Vagina (tissue), 2 donors: ENCODE measurements around the gene XPA. TPM values are rescaled to one million over a fixed set of nuclear protein-coding genes. Genes with fewer than 3 reads are reported as not detected.

ENCODE experiments used
- DNase-seq, 2 donors: peaks; one replicate each; pipeline ENCODE4 v3.0.0-alpha.2; 2017; ENCODE audit errors: extremely low spot score in 2 of 2
- H3K27ac ChIP-seq: fragments of 200-600 bp; sonication (generic); one replicate; pipeline ENCODE4 v1.5.1; 2019
- H3K27me3 ChIP-seq: fragments of 200-600 bp; sonication (generic); one replicate; pipeline ENCODE4 v1.5.1; 2019
- H3K36me3 ChIP-seq, 2 donors: fragments of 200-600 bp; sonication (generic); one replicate each; pipeline ENCODE4 v1.5.1; 2017 to 2019
- H3K4me1 ChIP-seq: fragments of 200-600 bp; sonication (generic); one replicate; pipeline ENCODE4 v1.5.1; 2019
- H3K4me3 ChIP-seq, 2 donors: fragments of 200-600 bp; sonication (generic); 1 replicate in 1 of 2; 2 replicates in 1 of 2; pipeline ENCODE4 v1.5.1; 2016 to 2019
- H3K9me3 ChIP-seq: fragments of 200-600 bp; sonication (generic); one replicate; pipeline ENCODE4 v1.5.1; 2019
- CTCF ChIP-seq, 3 experiments: fragments of 450-650 bp in 2 of 3; fragments of 200-600 bp in 1 of 3; sonication (generic) in 1 of 3; IDR thresholded peaks; one replicate each; pipeline ENCODE4 v1.5.1; 2017 to 2019; ENCODE audit warnings: antibody characterized with exemption in 3 of 3, mild to moderate bottlenecking in 2 of 3, moderate library complexity in 2 of 3
- POLR2A ChIP-seq, 2 donors: fragments of 450-650 bp; IDR thresholded peaks; one replicate each; pipeline ENCODE4 v1.6.1; 2017; ENCODE audit warnings: antibody characterized with exemption in 2 of 2, mild to moderate bottlenecking in 2 of 2, moderate library complexity in 2 of 2
- POLR2AphosphoS5 ChIP-seq, 2 donors: sonication (generic); formaldehyde crosslinking; IDR thresholded peaks; one replicate each; pipeline ENCODE4 v1.9.0; 2017; ENCODE audit warnings: antibody characterized with exemption in 2 of 2, mild to moderate bottlenecking in 2 of 2, low read depth in 1 of 2; ENCODE audit not compliant: insufficient read depth in 1 of 2
- intact Hi-C: fragments of 100-400 bp; cut with DNase I; formaldehyde crosslinking; loops from one replicate; pipeline ENCODE4 v1.15.1; 2023
- total RNA-seq: library from RNA; depleted of rRNA; stranded (reverse); fragments of >200 nt; gene quantifications from one replicate; pipeline ENCODE4 v1.2.3, GENCODE V29; 2016

Gene XPA
- total RNA-seq, 1 donor from 2014 or later, result 16.7 TPM

- Histone ChIP-seq H3K27ac (peak overlapping the region; percentile 20), H3K27me3 (no peaks in the 10 kb centered on the region), H3K36me3 (no peaks in the 10 kb centered on the region), H3K4me3 (peak overlapping the region; percentile 20 to 35), H3K4me1 (peaks cover 18% of the 10 kb centered on the region), H3K9me3 (peaks cover 3% of the 10 kb centered on the region)
- intact Hi-C loops, result no loop called here
- TF ChIP-seq CTCF (IDR thresholded peaks at IDR 0.05) (no peak), POLR2AphosphoS5 (IDR thresholded peaks at IDR 0.05; ENCODE audit: insufficient read depth in 1 of 2, low read depth in 1 of 2) (peak in 1 of 2 donors; percentile 47)
- DNase-seq, result no peak
Observed at GRCh38 chr9:97740848-97741821, 44.0 kb upstream of the XPA start.

DNA sequence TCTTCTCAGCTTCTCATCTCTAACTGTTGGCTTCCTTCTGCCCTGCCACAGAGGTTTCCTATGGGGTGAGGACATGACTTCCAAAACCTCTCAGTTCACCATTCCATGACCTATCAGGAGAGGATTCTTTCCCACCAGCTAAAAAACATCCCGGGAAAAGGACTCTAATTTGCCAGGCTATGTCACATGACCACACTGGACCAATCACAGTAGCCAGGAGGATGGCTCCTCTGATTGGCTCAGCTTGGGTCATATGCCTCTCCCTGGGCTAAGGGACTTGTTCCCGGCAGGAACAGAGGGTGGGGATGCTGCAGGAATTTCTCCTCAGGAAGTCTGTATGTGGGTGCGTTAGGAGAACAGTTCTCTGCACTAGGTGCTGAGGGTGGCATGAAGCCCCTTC is 40.3 kb upstream of the XPA start:
- no peak for DNase-seq
- TF ChIP-seq POLR2AphosphoS5 (IDR thresholded peaks at IDR 0.05; ENCODE audit: insufficient read depth in 1 of 2, low read depth in 1 of 2) (no peak), POLR2A (IDR thresholded peaks at IDR 0.05) (no peak), CTCF (IDR thresholded peaks at IDR 0.05) (no peak)
- H3K4me3 ChIP-seq, result no peak overlapping the region
- H3K27ac ChIP-seq, result no peak overlapping the region
- peaks cover 18% of the 10 kb centered on the region for H3K4me1 ChIP-seq
- H3K9me3 ChIP-seq, result no peaks in the 10 kb centered on the region
- no peaks in the 10 kb centered on the region for H3K27me3 ChIP-seq
- H3K36me3 ChIP-seq, result no peaks in the 10 kb centered on the region
- intact Hi-C loops, result no loop called here

GRCh38 chr9:97735070-97735600 is 38.0 kb upstream of the XPA start:
- Histone ChIP-seq H3K27me3 (no peaks in the 10 kb centered on the region), H3K36me3 (no peaks in the 10 kb centered on the region), H3K4me3 (no peak overlapping the region), H3K27ac (no peak overlapping the region), H3K4me1 (peaks cover 4% of the 10 kb centered on the region), H3K9me3 (no peaks in the 10 kb centered on the region)
- no peak for TF ChIP-seq POLR2AphosphoS5 (IDR thresholded peaks at IDR 0.05; ENCODE audit: insufficient read depth in 1 of 2, low read depth in 1 of 2)
- TF ChIP-seq CTCF (IDR thresholded peaks at IDR 0.05), result no peak
- TF ChIP-seq POLR2A (IDR thresholded peaks at IDR 0.05), result no peak
- DNase-seq, result no peak
- intact Hi-C loops, result no loop called here

GRCh38 chr9:97726716-97727115 is 29.6 kb upstream of the XPA start:
- Histone ChIP-seq H3K27ac (no peak overlapping the region), H3K27me3 (no peaks in the 10 kb centered on the region), H3K9me3 (no peaks in the 10 kb centered on the region), H3K36me3 (no peaks in the 10 kb centered on the region), H3K4me1 (no peaks in the 10 kb centered on the region), H3K4me3 (no peak overlapping the region)
- DNase-seq, result no peak
- intact Hi-C loops, result no loop called here
- TF ChIP-seq CTCF (IDR thresholded peaks at IDR 0.05) (no peak), POLR2A (IDR thresholded peaks at IDR 0.05) (no peak), POLR2AphosphoS5 (IDR thresholded peaks at IDR 0.05; ENCODE audit: insufficient read depth in 1 of 2, low read depth in 1 of 2) (no peak)

GRCh38 chr9:97723819-97724218 is 26.7 kb upstream of the XPA start:
- intact Hi-C loops, result no loop called here
- Histone ChIP-seq H3K27me3 (no peaks in the 10 kb centered on the region), H3K4me1 (no peaks in the 10 kb centered on the region), H3K4me3 (no peak overlapping the region), H3K9me3 (no peaks in the 10 kb centered on the region), H3K27ac (no peak overlapping the region), H3K36me3 (no peaks in the 10 kb centered on the region)
- no peak for DNase-seq
- TF ChIP-seq POLR2A (IDR thresholded peaks at IDR 0.05) (no peak), POLR2AphosphoS5 (IDR thresholded peaks at IDR 0.05; ENCODE audit: insufficient read depth in 1 of 2, low read depth in 1 of 2) (no peak), CTCF (IDR thresholded peaks at IDR 0.05) (no peak)
